Tibial nerve (tissue), 4 donors: ENCODE data around the gene NPSR1. TPM values are rescaled to one million over a fixed set of nuclear protein-coding genes. Genes with fewer than 3 reads are reported as not detected.
A peak's percentile ranks its signal among the peaks of the same experiment; 100 is the strongest.

Source experiments
- DNase-seq, 2 donors: peaks; one replicate each; pipeline ENCODE4 v3.0.0-alpha.2; 2019; ENCODE audit warnings: low spot score in 2 of 2
- H3K27ac ChIP-seq, 4 donors: fragments of 200-600 bp; sonication (generic) in 3 of 4; one replicate each; pipeline ENCODE4 v1.5.1; 2017 to 2019; ENCODE audit warnings: mild to moderate bottlenecking in 1 of 4
- H3K27me3 ChIP-seq, 2 donors: fragments of 200-600 bp; sonication (generic) in 1 of 2; one replicate each; pipeline versions ENCODE4 v1.5.1 to v1.6.0; 2017 to 2019
- H3K36me3 ChIP-seq, 3 donors: fragments of 200-600 bp; sonication (generic); one replicate each; pipeline ENCODE4 v1.5.1; 2018 to 2019
- H3K4me1 ChIP-seq, 4 donors: fragments of 200-600 bp; sonication (generic) in 3 of 4; one replicate each; pipeline ENCODE4 v1.5.1; 2017 to 2019
- H3K4me3 ChIP-seq, 4 donors: fragments of 200-600 bp; sonication (generic) in 3 of 4; one replicate each; pipeline ENCODE4 v1.5.1; 2017 to 2019; ENCODE audit warnings: mild to moderate bottlenecking in 1 of 4, moderate library complexity in 1 of 4
- H3K9me3 ChIP-seq, 4 donors: fragments of 200-600 bp; sonication (generic) in 3 of 4; one replicate each; pipeline ENCODE4 v1.5.1; 2017 to 2019
- EP300 ChIP-seq, 2 donors: sonication (generic); formaldehyde crosslinking; IDR thresholded peaks; one replicate each; pipeline ENCODE4 v1.6.1; 2017; ENCODE audit warnings: antibody characterized with exemption in 2 of 2, mild to moderate bottlenecking in 1 of 2
- POLR2A ChIP-seq, 2 donors: fragments of 450-650 bp; IDR thresholded peaks; one replicate each; pipeline ENCODE4 v1.6.1; 2017; ENCODE audit warnings: antibody characterized with exemption in 2 of 2, mild to moderate bottlenecking in 2 of 2, moderate library complexity in 2 of 2
- WGBS, 2 donors: methylation state at CpG; one replicate each; pipeline ENCODE4 v1.1.5; 2018; 5-methylcytosine and 5-hydroxymethylcytosine counted together
- total RNA-seq, 4 donors: library from RNA; depleted of rRNA; stranded (reverse); fragments of >200 nt; gene quantifications; one replicate each; pipeline ENCODE4 v1.1.0, GENCODE V29; 2016
- TF ChIP-seq, protein P1 (sequence below), 5 experiments: fragments of 200-600 bp in 3 of 5; fragments of 450-650 bp in 2 of 5; sonication (generic) in 3 of 5; IDR thresholded peaks; one replicate each; pipeline ENCODE4 v1.5.1; 2016 to 2019; ENCODE audit warnings: antibody characterized with exemption in 5 of 5, mild to moderate bottlenecking in 3 of 5, moderate library complexity in 2 of 5

Gene NPSR1
- total RNA-seq, 4 donors from 2014 or later, result not detected

DNA sequence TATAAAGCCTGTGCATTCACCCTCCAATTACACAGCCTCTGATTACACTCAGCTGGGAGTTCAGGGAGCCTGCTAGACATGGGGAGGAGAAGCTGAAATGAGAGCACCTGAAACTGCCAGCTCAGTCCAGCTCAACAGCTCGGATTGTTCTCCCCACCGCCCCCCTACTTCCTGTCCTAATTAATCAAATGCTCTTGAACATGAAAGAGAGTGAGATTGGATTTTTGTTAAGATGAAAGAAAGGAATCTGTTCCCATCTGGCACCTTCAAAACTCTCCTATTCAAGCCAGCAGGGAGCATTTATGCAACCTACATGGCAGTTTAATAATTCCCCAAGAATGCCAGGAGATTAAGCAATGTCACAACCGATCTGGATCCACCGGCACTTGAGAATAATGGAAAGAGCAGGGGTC, 98.0 kb downstream of the NPSR1 start:
- H3K36me3 ChIP-seq, result no peaks in the 10 kb centered on the region
- no peak overlapping the region for H3K4me3 ChIP-seq
- H3K4me1 ChIP-seq, result no peaks in the 10 kb centered on the region
- no peak overlapping the region for H3K27ac ChIP-seq
- 16 to 26% methylated on average over 4 of the region's 4 CpGs for WGBS, 2 donors
- H3K9me3 ChIP-seq, result no peaks in the 10 kb centered on the region
- no peak for DNase-seq
- TF ChIP-seq POLR2A (IDR thresholded peaks at IDR 0.05), result no peak
- TF ChIP-seq, protein P1, sequence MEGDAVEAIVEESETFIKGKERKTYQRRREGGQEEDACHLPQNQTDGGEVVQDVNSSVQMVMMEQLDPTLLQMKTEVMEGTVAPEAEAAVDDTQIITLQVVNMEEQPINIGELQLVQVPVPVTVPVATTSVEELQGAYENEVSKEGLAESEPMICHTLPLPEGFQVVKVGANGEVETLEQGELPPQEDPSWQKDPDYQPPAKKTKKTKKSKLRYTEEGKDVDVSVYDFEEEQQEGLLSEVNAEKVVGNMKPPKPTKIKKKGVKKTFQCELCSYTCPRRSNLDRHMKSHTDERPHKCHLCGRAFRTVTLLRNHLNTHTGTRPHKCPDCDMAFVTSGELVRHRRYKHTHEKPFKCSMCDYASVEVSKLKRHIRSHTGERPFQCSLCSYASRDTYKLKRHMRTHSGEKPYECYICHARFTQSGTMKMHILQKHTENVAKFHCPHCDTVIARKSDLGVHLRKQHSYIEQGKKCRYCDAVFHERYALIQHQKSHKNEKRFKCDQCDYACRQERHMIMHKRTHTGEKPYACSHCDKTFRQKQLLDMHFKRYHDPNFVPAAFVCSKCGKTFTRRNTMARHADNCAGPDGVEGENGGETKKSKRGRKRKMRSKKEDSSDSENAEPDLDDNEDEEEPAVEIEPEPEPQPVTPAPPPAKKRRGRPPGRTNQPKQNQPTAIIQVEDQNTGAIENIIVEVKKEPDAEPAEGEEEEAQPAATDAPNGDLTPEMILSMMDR (IDR thresholded peaks at IDR 0.05), result no peak
- no peak for TF ChIP-seq EP300 (IDR thresholded peaks at IDR 0.05)
- H3K27me3 ChIP-seq, result no peaks in the 10 kb centered on the region

DNA sequence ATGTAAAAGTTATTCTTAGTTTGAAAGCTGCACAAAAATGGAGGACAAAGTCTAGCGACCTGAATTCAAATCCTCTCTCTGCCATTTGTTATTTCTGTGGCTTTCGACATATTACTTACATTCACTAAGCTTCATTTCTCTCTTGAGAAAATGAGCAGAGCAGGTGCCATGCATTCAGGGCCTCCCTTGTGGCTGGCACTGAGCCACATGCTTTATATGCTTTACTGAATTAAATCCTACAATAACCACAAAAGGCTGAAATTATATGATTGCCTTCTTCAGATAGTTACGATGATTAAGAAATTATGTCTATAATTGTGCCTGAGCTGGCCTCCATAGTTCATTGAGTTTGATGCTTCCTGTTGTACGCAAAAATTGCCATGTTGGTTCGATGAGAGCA, 98.7 kb downstream of the NPSR1 start:
- TF ChIP-seq POLR2A (IDR thresholded peaks at IDR 0.05), result no peak
- no peak for TF ChIP-seq EP300 (IDR thresholded peaks at IDR 0.05)
- TF ChIP-seq, protein P1 (IDR thresholded peaks at IDR 0.05), result no peak
- H3K27ac ChIP-seq, result no peak overlapping the region
- no peak for DNase-seq
- H3K4me1 ChIP-seq, result no peaks in the 10 kb centered on the region
- H3K4me3 ChIP-seq, result no peak overlapping the region
- WGBS, 2 donors, result 89% methylated on average over 5 of the region's 5 CpGs
- no peaks in the 10 kb centered on the region for H3K36me3 ChIP-seq
- H3K27me3 ChIP-seq, result no peaks in the 10 kb centered on the region
- no peaks in the 10 kb centered on the region for H3K9me3 ChIP-seq

DNA sequence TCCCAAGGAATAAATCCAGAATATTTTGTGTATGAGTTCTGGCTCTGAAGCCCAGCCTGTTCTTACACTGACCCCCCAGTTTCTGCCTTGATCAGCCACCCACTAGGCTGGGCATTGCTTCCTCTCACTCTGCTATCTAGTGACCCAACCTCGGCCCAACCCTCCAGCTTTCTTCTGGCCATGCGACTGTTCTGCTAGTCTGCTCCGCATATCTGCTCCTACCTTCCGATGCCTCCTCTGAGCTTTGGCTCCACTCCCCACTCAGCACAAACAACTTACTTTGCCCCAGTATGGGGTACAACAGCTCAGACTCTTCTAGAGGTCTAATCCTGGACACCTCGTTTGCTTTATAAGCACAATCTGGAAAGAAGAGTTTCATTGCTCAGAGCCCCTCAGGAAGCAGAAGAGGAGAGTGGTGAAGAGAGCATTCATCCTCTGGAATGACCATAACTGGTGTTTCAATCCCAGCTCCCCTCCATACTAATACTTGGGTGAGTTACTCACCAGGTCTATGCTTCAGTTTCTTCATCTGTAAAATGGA, 99.6 kb downstream of the NPSR1 start:
- WGBS, 2 donors, result 80 to 82% methylated on average over 5 of the region's 5 CpGs
- DNase-seq, result no peak
- Histone ChIP-seq H3K4me1 (no peaks in the 10 kb centered on the region), H3K9me3 (no peaks in the 10 kb centered on the region), H3K27me3 (no peaks in the 10 kb centered on the region), H3K4me3 (no peak overlapping the region), H3K27ac (no peak overlapping the region), H3K36me3 (no peaks in the 10 kb centered on the region)
- TF ChIP-seq POLR2A (IDR thresholded peaks at IDR 0.05), result no peak
- TF ChIP-seq, protein P1 (IDR thresholded peaks at IDR 0.05), result no peak
- no peak for TF ChIP-seq EP300 (IDR thresholded peaks at IDR 0.05)

DNA sequence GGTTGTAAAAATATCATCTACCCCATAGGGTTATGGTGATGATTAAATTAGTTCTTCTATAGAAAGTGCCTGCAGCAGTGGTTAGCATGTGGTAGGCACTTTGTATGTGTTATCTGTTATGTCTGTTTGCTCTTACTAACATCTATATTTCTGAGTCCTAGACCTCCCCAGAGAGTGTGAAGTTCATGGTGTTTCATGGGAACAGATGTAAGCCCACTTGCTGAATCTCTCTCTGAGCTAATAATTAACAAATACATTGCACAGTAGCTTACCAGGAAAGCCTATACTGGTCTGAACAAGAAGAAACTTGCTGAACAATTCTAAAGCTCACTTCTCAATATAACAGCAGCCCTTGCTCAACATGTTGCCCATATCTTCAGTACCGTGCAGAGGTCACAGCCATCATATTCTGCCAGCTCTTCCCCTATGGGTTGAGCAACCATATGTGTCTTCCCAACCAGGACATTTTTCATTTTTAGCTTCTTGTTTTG, 100.1 kb downstream of the NPSR1 start:
- DNase-seq, result no peak
- 84 to 88% methylated on average over 1 of the region's 1 CpG for WGBS, 2 donors
- H3K27ac ChIP-seq, result no peak overlapping the region
- no peak overlapping the region for H3K4me3 ChIP-seq
- TF ChIP-seq EP300 (IDR thresholded peaks at IDR 0.05), result no peak
- TF ChIP-seq POLR2A (IDR thresholded peaks at IDR 0.05), result no peak
- TF ChIP-seq, protein P1 (IDR thresholded peaks at IDR 0.05), result no peak
- H3K27me3 ChIP-seq, result no peaks in the 10 kb centered on the region
- no peaks in the 10 kb centered on the region for H3K9me3 ChIP-seq
- H3K4me1 ChIP-seq, result no peaks in the 10 kb centered on the region
- H3K36me3 ChIP-seq, result no peaks in the 10 kb centered on the region

DNA sequence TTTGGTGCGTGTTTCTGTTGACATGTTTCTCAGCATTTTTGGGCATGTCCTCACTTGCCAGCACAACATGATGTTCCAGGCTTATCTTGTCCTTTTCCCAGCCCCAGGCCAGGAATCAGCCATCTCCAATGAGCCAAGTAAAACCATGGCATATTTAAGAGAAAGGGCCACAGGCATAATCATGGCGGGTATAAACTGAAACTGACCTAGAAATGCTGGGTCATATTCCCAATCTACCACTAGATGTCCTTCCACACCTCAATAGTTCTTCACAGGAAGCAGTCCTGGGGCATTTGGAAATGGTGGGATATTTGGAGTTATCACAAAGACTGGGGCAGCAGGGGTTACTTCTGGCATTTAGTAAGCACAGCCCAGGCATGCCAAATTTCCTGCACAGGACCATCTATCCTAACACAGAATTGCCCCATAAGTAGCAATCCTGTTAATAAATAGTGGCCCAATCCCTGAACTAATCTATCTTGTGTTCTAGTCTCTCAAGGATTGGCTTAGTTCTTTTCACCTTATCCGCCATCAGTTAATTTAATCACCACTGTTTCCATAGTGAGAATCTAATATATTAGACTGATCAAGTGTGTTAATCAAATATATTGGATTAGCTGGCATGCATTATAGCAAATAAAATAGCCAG, 101.6 kb downstream of the NPSR1 start:
- 79 to 82% methylated on average over 3 of the region's 3 CpGs for WGBS, 2 donors
- Histone ChIP-seq H3K27ac (no peak overlapping the region), H3K4me3 (no peak overlapping the region), H3K36me3 (no peaks in the 10 kb centered on the region), H3K27me3 (no peaks in the 10 kb centered on the region), H3K9me3 (no peaks in the 10 kb centered on the region), H3K4me1 (no peaks in the 10 kb centered on the region)
- no peak for DNase-seq
- TF ChIP-seq, protein P1 (IDR thresholded peaks at IDR 0.05), result peak in 4 of 5 experiments; percentile 10 to 35 (median 20)
- no peak for TF ChIP-seq EP300 (IDR thresholded peaks at IDR 0.05)
